NCI-H187 treated with DMSO at 0.1 percent for 48 hours (cell line): ENCODE data around the gene GGTLC1.

ENCODE experiments used
- DNase-seq: peaks from one replicate; lab custom pipeline; 2025; lab: John Stamatoyannopoulos, UW

Gene GGTLC1

GRCh38 chr20:23963941-23964340 lies 24.6 kb downstream of the GGTLC1 start:
- no peak for DNase-seq

DNA sequence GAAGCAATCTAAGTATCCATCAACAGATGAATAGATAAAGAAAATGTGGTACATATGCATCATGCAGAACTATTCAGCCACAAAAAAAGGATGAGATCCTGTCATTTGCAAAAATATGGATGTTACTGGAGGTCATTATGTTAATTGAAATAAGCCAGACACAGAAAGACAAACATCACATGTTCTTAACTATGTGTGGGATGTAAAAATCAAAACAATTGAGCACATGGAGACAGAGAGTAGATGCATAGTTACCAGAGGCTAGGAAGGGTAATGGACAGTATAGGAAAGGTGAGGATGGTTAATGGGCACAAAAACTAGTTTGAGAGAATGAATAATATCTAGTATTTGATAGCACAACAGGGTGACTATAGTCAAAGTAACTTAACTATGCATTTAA lies 26.3 kb downstream of the GGTLC1 start:
- no peak for DNase-seq

- no peak for DNase-seq
Measured at GRCh38 chr20:23959054-23959453, 29.5 kb downstream of the GGTLC1 start.

DNA sequence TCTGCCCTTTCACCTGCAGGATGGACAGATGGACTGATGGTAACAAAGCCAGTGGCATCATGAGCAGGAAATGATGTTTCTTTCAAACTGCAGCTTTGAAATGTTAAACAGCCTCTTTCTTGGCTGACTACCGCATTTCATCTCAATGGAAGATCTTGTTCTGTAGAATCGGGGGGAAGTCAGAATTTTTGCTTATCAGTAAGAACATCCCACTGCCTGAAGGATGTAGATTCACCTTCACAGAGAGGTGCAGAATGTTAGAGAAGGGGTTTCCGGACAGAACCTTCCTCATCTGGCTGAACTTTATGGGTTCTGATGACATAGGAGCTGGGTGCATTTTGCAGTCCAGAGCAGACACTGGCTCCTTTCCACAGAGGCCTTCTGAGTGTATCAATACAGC lies 32.7 kb downstream of the GGTLC1 start:
- DNase-seq = no peak

- DNase-seq = no peak
Measured at GRCh38 chr20:23954008-23954745, 34.4 kb downstream of the GGTLC1 start.

DNA sequence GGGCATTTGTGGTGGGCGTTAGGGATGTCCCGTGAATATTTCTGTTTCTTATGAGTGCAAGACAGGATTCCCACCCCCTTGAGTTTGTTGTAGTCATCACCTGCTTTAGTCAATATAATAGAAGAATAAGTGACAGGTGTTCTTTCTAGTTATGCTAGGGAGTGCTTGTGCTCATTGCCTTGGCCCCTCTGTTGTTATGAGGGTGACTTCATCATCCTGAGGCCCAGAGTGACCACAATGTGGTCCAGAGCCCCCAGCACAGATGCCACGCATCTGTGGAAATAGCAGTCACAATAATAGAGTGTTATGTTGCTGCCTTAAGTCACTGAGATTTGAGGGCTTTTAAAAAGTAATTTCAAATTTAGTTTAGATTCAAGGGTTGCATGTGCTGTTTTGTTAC lies 42.4 kb downstream of the GGTLC1 start:
- DNase-seq = no peak

DNA sequence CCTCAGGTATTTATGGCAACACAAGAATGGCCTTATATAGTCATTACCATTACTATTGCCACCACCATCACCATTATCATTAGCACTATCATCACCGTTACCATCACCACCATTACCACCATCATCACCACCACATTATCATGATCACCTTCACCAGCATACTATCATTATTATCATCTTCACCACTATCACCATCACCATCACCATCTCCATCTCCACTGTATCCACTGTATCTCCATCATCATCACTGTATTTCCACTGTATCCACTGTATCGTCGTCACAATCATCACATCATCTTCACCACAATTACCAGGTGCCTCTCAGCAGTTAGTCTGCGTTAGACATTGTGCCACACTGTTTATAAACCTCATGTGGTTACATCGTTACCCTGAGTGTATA lies 45.3 kb downstream of the GGTLC1 start:
- DNase-seq = no peak

DNA sequence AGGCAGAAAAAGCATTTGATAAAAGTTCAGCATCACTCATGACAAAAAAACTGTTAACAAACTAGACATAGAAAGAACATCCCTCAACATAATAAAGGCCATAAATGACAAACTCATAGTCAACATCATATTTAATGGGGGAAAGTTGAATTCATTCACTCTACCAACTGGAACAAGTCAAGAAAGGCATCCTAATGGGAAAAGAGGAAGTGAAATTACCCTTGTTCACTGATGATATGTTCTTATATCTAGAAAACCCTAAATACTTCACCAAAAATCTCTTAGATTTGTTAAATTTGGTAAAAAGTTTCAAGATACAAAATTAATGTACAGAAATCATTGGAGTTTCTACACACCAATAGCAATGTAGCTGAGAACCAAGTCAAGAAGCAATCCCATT lies 48.9 kb downstream of the GGTLC1 start:
- DNase-seq = no peak

DNA sequence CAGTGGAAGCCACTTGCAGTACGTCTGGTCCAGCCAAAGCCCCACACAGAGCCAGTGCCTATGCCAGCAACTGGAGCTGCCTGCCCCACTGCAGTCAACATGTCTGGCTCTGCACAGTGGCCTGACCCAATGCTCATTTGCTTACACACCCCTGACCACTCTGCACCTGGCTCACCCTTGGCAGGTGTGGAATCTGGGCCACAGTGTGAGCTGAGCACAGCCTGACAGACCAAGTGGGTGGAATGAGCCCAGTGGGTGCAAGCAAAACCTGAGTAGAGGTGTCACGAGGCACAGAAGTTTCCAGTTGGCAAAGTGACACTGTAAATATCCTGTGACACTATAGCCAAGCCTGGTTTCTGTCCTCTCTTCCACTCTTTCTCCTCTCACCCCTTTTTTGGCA lies 49.5 kb downstream of the GGTLC1 start:
- no peak for DNase-seq

DNA sequence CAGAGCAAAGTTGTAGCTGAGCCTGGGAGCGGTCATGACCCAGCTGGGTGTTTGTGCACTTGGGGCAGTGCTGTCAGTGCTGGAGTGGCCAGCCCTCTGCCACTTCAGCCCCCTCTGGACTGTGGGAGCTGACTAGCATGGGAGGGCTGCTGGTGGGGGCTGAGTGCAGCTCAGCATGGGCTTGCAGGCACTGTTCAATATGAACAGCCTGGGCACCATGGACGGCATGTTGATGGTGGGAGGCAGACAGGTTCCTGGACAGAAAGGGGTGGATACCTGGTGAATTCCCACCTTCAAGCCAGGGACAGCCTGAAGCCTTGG lies 50.5 kb downstream of the GGTLC1 start:
- no peak for DNase-seq

- no peak for DNase-seq
Measured at GRCh38 chr20:23937303-23938117, 51.1 kb downstream of the GGTLC1 start.
